GM18520 (cell line): ENCODE results near the gene COL12A1.
A peak's percentile ranks its signal among the peaks of the same experiment; 100 is the strongest.

Source experiments
- ATAC-seq: cut with Tn5 transposase; IDR thresholded peaks from one replicate; pipeline ENCODE4 v1.9.1; 2021; ENCODE audit not compliant: unreplicated experiment

Gene COL12A1

DNA sequence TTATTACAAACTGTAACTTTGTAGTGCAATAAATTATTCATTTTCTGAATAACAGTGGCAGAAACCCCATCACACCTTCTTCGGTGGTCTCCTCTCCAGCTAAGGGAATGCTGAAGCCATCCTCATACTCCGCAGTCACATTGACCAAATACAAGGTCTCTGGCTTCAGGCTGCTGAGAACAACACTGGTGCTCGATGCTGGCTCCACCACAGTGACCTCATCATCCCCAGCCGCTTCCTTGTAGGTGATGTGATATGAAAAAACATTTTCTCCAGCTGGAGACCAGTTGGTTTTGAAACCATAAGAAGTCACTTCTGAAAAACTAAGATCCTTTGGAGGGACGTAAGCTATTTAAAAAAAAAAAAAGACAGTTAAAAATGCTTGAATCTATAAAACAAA lies 25.0 kb downstream of the COL12A1 start:
- no peak for ATAC-seq

DNA sequence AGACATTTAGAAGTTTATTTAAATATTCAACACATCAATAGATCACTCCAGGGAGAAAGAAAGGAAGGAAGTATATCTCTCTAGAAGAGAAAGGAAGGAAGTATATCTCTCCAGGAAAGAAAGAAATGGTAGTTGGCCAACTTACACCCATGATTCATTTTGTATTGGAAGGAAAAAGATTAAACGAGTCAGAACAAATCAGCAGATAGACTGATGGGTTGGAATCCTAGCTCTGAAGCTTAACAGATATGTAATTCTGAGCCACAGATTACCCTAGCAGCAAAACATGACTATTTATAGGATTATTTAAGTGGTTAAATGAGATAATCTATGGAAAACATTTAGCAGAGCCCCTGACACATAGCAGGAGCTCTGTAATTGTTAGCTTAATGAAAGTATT lies 27.1 kb downstream of the COL12A1 start:
- ATAC-seq: no peak

DNA sequence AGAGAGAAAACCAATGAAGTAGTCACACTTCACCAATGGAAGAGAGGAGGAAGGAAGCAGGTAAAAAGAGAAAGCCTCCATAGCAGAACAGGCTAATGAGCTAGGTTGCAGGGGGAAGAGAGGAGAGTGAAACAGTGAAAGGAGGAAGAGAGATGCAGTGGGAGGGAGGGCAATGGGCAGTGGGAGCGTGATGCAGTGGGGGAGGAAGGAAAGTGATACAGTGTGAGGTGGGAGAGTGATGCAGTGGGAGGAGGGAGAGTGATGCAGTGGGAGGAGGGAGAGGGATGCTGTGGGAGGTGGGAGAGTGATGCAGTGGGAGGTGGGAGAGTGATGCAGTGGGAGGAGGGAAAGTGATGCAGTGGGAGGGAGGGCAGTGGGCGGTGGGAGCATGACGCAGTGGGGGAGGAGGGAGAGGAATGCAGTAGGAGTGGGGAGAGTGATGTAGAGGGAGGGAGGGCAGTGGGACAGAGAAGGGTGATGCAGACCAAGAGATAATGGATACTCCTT lies 29.7 kb downstream of the COL12A1 start:
- no peak for ATAC-seq

DNA sequence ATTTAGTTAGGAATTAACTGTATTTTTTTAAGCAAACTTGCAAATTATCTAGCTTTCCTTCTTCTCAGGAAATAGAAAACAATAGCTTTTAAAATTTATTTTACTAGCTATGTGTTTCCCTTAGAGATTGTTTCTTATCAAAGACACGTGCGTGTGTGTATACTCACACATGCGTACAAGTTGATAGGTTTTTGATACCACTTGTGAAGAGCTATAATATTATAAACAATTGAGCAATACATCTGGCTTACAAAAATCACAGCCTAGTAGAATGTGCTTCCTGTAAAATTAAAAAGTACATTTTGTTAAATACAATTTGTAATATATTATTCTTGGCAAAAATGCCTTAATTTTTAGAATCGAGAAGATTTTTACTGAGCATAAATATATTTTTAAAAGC lies 33.9 kb downstream of the COL12A1 start:
- ATAC-seq: no peak

DNA sequence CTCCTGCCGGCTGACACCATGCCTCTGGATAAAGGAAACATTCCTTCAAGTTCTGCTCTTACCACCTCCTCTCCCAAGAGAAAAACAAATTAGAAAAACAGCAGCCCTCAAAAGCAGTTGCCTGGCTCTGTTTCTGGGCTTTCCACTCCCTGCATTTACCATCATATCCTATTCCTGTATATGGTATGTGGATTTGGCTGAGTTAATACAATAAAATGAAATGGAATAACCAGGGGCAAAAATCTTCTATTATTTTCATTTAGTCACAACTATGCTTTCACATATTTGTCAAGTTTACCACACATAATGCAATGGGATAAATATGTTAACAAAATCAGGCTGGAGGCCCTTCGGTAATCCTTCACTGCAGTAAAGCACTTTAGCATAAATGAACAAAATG lies 34.3 kb downstream of the COL12A1 start:
- no peak for ATAC-seq

DNA sequence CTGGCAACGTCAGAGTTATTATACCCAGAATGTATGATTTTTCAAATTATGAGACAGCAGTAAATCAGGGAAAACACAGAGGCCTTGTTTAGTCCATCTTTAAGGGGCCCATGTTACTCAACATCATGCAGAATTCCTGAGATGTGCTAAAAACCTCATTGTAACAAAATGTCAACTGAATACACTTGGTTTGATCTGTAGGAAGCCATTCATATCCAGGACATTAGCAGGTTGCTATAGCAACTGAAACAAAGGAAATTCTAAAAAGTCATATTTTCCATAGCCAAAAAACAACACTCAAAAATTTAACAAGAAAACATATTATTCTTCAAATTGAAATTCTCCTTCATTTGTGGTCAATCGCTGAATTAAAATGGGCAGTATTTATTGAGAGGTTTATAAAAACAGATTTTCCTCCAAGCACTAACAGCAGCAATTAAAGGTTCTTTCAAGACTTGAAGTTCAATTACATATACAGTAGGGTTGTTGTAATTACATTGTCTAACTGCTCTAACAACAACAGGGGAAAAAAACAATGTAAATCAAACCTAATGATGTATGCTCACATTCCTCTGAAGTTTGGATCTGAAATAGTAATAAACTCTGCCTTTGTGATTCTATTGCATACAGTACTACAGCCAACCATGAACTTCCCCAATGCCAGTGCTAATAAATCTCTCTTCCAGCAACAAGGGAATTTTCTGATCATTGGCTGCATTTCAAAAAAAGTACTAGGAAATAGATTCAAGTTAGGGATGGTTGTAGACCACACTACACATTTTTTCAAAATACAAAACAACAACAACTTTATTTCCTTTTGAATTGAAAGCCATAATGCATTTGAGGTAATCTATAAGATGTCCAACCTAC lies 34.9 kb downstream of the COL12A1 start:
- ATAC-seq: no peak

DNA sequence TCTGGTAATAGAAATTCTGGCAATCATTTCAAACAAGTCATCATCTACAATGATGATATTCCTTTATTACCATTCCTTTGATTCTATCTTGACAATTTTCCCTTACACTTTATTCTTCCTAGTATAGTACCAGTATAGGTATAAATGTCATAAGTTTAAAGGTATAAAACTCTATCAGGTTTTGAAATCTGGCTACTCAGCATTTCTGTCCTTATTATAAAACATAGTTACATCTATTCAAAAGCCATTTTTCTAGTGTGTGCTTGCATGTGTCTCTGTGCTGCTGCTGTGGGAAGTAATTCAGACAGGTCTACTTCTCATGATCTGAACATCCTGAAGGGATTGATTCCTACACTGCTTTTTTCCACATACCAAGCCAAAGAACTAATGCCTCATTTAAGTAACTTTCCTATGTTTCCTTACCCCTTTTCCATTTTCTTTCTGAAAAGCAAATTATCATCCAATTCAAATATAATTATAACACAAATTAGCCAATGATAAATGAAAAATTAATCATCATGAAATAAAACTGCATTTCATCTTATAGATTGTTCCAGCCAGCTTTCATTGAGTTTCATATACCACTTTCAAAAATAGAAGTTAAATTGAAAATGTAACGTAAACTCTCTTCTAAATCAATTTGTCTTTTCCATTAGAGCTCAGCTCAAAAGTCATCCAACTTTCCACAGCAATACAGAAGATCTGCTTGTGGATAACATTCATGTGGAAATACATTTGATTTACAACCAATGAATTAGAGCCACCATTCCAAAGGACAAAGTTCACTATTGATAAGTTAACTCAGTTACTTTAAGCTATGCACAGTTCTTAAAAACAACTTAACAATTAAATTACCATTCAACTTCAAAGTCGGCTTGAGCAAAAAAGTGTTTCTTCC lies 35.9 kb downstream of the COL12A1 start:
- no peak for ATAC-seq

DNA sequence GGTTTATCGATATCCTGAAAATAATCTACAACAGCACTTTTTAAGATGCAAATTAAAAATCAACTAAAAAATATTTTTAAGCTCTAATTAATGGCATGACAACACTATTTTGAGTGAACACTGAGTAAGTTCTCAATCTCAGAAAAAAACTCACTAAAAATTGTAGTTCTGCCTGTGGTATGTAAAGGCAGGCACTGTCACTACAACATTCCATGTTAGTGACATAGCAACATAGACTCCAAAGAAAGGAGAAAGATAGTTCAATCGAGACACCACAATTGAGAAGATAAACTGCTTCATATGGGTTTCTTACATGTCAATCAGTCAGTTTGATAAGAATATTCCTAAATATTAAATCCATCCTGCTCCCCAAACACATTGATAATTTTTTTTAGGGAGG lies 38.0 kb downstream of the COL12A1 start:
- ATAC-seq: no peak

DNA sequence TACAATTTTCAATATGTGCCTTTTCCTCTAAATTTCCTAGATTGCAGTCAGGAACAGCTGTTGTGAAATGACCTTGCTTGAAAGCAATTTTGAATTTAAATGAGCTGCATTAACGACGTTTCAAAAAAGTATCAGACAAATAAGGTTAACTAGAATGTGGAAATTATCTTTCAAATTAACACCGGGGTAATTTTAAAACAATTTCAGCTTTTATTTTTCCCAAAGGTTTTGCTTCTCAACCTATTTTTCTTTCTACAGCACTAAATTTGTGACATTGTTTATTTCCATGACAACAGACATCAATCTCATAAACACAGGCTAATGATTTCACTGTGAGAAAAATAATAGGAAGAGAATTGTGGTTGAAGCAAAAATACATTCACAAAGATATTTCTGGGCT lies 38.5 kb downstream of the COL12A1 start:
- ATAC-seq: no peak

DNA sequence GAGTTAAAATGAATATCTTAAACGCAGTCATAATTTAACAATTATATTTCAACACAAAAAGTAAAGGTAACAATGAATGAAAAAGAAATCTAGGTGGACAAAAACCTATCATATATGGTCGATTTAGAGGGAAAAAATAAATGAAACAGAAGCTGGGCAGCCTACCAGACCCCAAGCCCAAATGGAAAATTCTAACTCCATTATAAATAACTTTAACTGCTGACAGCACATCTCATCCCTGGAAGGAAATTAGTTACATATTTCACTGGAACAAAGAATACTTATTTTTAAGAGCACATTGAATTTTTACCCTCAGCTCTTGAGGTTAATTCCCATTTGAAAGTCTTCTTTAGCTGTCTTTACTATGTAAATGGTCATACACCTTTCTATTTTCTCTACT lies 39.1 kb downstream of the COL12A1 start:
- ATAC-seq: no peak

DNA sequence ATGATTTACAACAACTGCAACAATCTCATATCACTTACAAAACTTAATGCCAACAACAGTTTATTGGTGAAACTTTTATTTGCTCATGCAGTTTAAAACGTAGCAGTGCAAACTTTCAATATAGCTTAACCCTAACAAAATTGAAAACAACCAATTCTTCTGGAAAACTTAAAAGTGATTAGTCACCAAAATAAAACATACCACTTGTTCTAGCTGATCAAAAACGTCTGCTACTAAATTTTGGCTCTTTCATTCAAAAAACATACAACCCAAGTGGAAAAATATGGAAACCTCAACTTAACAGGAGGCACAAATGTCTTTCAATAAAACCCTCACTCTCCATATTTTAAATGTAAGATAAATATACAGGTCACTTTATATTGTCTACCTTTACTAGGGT lies 39.6 kb downstream of the COL12A1 start:
- ATAC-seq: no peak

DNA sequence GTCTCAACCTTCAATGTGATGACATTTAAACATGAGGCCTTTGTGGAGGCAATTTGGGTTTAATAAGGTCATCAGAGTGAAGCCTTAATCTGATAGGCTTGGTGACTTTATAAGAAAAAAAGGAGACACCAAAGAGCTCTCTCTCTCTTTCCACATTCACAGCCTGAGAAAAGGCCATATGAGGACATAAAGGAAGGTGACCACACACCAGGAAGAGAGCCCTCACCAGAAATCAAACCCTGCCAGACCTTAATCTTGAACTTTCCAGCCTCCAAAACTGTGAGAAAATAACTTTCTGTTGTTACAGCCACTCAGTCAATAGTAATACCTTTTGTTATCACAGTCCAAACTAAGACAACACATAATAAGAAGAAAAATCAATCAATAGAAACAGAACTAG lies 47.7 kb downstream of the COL12A1 start:
- ATAC-seq: no peak

DNA sequence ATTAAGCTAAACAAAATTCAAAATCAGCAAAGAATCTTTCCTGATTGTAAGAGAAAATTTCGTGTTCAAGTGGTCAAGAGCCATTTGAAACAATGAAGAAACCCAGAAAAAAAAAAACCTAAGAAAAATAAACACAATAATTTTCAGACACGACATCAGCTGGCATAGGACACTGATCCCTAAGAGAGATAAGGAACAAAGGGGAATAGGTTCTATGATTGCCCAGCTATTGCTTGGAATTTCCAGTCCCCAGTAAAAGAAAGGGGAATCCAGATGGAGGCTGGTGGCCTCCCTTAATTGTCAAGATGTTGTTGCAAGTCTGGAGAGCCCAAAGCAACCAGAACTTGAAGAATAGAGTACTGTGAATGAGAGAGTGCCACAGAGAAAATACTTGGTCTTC lies 48.5 kb downstream of the COL12A1 start:
- no peak for ATAC-seq

DNA sequence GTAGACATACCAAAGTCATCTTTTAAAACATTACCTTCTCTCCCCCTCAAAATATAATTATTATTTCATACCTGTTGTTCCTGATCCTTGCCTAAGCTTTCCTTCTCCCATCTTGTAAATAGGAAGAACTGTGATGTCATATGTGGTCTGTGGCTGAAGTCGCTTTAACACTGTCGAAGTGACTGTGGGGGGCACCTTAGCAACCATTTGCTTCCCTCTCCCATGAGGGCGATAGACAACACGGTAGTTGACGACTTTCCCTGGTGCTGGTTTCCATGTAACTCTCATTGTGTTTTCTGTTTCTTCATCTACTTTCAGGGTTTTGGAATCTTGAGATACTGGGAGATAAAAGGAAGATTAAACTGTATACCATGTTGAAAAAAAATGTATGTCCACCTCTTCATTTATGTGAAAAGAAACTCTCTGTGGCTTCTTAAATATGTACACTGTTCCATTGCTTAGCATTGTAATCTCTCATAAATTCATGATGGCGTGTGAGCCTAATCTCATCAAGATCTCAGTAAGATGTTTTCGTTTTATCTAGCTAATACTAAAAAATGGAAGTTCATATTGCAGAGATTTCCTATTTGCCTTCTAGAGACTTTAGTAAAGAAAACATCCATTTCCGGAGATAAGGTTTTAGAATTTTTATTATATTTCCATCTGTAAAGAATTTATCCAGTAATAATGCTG lies 49.5 kb downstream of the COL12A1 start:
- ATAC-seq: no peak

DNA sequence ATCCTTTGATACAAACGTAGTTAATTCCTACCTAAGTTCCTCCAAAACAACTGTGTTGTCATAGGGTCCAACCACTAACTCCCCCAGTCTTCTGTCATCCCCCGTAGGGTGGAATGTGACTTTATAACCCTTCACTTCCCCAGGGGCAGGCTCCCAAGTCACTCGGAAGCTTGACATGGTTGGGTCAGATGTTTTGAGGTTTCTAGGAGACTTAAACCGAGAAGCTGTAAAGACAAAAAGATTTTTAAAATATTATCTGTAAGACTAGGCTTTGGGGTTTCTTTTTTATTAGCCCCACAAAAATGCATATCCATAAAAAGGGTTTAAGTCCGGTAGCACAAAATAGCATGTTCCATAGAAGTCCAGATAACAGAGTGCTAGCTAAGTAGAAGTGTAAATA lies 50.2 kb downstream of the COL12A1 start:
- no peak for ATAC-seq

DNA sequence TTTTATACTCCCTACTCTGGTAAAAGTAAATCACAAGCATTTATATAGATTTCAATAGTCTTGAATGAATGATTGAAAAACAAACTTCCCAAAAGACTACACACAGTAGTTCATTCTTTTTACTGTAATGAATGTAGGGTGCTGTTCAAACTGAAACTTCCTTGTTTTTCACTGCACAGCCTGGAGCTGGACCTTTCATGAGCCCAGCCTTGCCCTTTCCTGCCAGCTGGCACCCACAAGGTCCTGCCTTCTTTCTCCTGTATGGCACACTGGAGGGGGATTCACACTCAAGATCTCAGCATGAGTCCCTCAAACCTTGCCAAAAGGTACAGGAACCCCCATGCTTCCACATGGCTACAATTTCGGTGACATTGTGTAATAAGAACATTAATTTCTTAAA lies 50.9 kb downstream of the COL12A1 start:
- ATAC-seq: no peak

DNA sequence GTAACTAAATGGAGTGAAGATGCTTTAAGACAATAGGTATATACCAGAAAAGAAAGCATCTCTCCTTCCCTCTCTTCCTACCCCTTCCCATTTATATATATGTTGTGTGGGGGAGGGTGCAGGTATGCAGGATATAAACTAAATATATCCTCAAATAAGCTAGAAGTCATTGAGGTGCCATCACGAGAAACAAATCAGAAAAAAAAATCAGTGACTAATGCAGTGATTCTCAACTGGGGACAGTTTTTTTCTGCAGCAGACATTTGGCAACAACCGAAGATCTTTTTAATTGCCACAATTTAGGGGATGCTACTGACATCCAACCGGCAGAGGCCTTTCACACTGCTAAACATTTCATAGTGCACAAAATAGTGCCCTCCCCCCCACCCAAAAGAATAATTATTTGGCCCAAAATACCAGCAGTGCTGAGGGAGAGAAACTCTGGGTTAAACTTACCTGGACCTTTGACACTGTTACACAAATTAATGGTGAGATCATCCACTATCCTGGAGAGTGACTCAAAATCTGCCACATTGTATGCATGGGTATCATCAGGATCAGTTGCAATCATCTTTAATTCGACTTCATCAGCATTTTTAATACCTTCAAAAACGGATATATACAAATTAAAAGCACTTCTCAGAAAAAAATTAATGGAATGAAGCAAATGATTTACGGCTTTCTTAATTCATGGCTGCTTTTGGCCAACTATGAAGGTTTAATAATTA lies 55.0 kb downstream of the COL12A1 start:
- ATAC-seq: no peak

DNA sequence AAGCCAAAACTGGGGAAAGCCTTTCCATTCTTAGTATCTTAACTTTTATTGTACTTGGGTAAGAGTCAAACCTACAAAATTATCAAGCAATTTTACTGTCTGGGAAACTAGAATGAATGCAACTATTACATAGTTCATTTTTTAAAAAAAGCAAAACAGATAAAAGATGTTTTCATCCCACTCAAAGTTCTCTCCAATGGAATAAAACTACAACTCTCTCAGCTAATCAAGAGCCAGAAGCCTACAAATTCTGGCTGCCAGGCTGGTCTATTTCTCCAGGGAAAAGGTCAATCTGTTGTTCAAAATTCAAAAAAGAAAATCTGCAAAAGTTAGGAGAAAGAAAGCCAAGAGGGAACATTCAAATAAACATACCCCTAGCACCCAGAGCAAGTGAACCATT lies 56.2 kb downstream of the COL12A1 start:
- ATAC-seq: no peak

DNA sequence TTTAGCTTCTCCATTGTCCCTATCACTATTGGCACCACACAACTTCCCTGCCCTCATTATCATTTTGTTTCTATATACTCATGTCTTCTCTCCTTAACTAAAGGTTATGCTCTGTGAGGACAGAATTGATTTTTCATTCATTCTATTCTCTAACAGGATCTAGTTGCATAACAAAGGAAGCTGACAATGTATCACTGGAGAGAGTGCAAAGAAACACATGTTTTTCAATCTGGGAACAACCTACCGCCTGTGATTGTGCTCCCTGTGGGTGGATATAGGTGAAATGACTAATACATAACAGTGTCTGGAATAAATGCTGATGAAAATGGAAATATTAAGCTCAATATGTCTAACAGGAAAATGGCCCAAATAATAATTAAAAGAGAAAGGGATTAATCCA lies 56.6 kb downstream of the COL12A1 start:
- no peak for ATAC-seq

DNA sequence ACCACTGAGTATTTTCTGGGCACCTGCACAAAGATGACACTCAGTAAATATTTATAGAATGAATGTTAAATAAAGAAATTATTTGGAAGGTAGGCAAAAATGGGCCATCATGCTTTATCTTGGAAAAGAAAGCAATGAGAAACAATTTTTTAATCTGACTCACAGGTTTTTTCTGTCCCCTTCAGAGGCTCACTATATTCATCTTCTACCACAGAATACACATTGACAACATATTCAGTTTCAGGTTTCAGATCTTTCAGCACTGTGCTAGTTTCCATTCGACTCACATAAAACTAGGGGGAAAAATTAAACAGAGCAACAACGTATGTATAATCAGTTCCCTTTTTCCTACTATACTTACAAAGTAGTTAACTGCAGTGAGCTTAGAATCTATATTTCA lies 58.3 kb downstream of the COL12A1 start:
- peak; percentile 95 for ATAC-seq

DNA sequence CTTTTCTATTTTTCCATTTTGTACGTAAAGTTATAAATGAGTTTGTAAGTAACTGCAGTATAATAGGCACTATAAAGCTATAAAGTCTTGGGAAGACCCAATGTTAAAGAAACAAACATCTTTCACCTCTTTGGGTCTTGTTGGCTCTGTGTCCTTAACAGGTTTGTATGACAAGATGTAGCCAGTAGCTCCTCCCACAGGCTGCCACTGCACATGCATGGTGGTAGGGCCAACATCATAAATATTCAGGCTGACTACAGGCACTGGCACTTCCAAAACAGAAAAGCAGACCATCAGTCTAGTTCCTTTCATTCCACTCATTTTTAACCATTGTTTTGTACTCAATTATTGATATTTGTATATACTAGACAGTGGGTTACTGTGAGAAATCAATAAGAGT lies 59.9 kb downstream of the COL12A1 start:
- no peak for ATAC-seq
